HG02938 (cell line): ENCODE results near the gene LRRC3.
"Not testable (repeated sequence)": the region's sequence is repeated elsewhere in the genome, so short reads cannot be mapped to it uniquely, and the experiment has no call there.

Experiments
- ATAC-seq: cut with Tn5 transposase; IDR thresholded peaks from one replicate; pipeline ENCODE4 v1.9.1; 2021; ENCODE audit warnings: mild to moderate bottlenecking, moderate library complexity; ENCODE audit not compliant: unreplicated experiment

The LRRC3 gene

DNA sequence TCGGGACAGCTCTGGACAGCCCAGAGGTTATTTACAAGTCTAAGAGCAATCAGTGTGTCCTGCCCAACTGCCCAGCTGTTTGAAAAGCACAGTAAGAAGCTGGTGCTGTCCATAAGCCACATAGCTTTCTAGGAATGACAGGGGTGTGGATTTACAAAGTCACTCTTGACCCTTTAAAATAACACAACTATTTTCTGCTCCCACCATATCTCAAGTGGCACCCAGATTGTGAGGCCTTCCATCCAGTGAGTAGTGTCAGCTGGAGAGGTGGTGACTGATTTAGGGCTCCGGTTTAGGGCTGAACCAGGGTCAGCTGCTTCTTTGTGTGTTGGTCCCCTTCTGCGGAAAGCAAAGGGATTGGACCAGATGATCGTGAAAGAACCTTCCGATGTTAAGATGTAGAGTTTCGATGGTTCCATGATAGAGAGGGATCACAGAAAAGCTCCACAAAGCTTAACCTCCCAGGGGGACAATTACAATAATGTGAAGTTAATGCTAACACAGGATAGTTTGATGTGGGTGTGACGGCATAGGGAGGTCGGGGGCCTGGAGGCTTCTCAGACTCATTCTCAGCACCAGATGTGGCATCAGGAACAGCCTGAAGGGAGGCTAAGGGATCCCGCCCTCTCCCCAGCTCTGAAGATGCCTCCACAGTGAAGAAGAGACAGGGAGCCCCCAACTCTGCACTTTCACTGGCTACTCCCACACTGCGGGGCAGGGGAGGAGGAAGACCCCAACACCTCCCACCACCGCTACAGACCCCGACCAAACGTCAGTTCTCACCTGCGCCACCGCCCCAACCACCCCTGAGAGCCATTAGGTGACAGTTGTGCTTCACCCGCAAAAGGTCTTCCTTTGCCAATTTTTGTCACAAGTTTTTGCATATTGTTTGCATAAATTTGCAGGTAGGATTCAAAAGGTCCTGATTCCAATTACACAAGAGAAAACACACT, 40.6 kb downstream of the LRRC3 start:
- no peak for ATAC-seq

GRCh38 chr21:44496564-44497550, 41.5 kb downstream of the LRRC3 start:
- no peak for ATAC-seq

DNA sequence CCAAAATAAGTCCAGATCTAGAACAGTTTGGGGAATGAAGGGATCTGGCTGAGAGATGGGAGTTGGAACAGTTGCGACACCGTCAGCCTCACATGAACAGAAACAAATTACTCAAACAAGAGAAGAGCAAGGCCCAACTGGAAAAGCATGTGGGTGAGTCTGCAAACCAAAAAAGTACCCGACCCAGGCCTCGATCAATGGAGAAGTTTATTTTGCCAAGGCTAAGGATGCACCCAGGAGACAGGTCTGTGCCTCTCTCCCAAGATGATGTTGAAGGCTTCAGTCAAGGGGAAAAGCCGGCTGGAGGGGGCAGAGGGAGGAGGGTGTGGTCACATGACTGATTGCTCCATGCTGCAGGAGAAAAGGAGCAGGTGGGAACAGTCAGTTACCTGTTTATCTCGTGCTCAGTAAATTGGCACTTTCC, 42.4 kb downstream of the LRRC3 start:
- ATAC-seq = no peak

DNA sequence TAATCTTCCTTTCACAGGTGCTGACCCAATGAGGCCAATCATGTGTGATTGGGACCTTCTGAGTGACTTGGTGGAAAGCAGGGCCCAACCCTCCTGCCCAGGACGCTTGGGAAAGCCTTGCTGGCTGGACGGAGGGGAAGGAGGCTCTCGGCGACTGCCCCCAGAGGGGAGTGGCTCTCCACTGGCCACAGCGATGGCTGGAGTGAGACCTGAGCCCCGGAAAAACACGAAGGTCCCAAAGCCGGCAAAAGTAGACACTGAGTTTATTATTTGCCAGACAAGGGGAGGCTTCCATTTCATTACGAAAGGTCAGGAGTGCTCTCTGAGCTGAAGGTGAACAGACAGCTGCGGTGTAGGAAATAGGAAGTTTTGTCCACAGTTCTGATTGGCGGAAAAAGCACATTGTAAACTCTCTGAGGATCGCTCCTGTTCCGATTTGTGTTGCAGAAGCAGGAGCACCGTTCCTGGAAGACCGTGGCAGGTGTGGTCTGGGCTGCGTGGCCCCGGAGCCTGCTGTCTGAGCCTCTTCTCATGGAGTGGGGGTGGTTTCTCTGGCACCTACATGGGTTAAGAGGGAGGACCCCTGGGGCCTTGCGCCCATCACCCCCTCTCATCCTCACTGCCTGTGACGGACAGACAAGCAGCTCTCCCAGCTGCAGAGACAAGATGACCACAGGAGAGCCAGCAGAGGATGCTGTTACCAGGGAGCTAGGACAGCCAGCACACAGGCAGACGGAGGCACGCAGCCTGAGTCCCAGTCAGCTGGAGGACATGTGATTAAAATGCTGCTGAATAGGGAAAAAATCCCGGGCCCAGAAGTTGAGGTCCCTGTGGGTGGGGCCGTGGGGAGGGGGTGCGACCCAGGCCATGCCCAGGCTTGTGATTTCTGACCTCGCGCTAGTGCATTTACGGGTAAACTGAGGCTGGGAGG, 43.2 kb downstream of the LRRC3 start:
- ATAC-seq = no peak

- ATAC-seq = no peak
Observed at GRCh38 chr21:44499211-44499560, 43.9 kb downstream of the LRRC3 start.

- ATAC-seq = no peak
Observed at GRCh38 chr21:44499631-44500030, 44.3 kb downstream of the LRRC3 start.

DNA sequence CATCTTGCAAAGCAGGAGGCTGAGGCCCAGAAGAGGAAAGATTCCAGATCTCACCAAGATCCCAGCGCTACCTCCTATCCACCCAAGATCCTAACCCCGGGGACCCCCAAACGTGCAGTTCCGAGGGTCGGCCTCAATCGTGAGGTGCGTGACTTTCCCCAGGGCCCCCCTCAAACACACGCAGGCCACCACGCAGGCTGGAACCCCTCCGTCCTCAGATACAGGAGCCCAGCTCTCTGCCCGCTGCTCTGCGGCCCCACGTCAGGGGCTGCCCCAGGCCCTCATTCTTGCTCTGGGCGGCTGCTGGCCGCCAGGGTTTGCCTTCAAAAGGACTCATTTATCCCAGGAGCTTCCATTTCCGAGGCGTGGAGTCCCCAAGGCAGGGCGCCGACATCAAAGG, 44.8 kb downstream of the LRRC3 start:
- ATAC-seq = no peak

- no peak for ATAC-seq
Observed at GRCh38 chr21:44502171-44502958, 47.1 kb downstream of the LRRC3 start.

GRCh38 chr21:44503006-44503889, 47.9 kb downstream of the LRRC3 start:
- ATAC-seq = not testable (repeated sequence)

- no peak for ATAC-seq
Observed at GRCh38 chr21:44503901-44504399, 48.6 kb downstream of the LRRC3 start.

- ATAC-seq = no peak
Observed at GRCh38 chr21:44505673-44506278, 50.5 kb downstream of the LRRC3 start.

- no peak for ATAC-seq
Observed at GRCh38 chr21:44506279-44507255, 51.3 kb downstream of the LRRC3 start.

GRCh38 chr21:44507673-44508425, 52.5 kb downstream of the LRRC3 start:
- no peak for ATAC-seq

DNA sequence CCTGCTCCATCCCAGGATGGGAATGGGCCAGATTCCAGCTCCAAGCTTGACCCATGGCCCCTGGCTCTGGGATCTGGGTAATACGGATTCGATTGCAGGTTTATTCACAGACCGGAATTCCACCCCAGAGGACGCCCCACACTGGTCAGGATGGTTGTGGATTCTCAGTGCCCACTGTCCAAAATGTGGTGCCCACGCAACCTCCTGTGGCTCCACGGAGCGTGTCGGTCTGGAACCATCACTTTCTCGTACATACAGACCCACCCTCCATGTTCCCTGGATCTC, 53.1 kb downstream of the LRRC3 start:
- no peak for ATAC-seq

GRCh38 chr21:44508711-44509445, 53.6 kb downstream of the LRRC3 start:
- ATAC-seq = no peak

DNA sequence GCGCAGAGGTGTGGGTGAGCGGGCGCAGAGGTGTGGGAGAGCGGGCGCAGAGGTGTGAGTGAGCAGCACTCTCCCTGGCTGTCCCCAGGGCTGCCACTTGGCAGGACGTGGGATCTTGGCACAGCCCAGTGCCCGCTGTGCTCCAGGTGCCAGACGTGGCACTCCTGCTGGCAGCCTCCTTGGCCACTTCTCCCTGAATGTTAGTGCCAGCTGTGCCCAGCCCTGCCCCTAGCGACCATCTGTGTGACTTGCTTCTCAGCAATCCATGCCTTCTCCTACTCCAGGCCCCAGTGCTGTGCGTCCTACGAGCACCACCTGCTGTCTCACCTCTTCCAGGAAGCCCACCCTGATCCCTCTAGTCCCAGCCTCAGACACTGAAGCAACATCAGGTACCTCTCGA, 54.2 kb downstream of the LRRC3 start:
- no peak for ATAC-seq
